GM18505 (cell line): ENCODE results near the gene CD300LF.

ENCODE experiments used
- ATAC-seq: cut with Tn5 transposase; IDR thresholded peaks from one replicate; pipeline ENCODE4 v1.9.1; 2021; ENCODE audit not compliant: unreplicated experiment
- POLR2A ChIP-seq: IDR thresholded peaks from 4 replicates; pipeline ENCODE4 v1.6.1; 2011; ENCODE audit warnings: borderline replicate concordance; ENCODE audit not compliant: insufficient read depth, insufficient read length; ENCODE audit errors: extremely low read depth

Gene CD300LF

DNA sequence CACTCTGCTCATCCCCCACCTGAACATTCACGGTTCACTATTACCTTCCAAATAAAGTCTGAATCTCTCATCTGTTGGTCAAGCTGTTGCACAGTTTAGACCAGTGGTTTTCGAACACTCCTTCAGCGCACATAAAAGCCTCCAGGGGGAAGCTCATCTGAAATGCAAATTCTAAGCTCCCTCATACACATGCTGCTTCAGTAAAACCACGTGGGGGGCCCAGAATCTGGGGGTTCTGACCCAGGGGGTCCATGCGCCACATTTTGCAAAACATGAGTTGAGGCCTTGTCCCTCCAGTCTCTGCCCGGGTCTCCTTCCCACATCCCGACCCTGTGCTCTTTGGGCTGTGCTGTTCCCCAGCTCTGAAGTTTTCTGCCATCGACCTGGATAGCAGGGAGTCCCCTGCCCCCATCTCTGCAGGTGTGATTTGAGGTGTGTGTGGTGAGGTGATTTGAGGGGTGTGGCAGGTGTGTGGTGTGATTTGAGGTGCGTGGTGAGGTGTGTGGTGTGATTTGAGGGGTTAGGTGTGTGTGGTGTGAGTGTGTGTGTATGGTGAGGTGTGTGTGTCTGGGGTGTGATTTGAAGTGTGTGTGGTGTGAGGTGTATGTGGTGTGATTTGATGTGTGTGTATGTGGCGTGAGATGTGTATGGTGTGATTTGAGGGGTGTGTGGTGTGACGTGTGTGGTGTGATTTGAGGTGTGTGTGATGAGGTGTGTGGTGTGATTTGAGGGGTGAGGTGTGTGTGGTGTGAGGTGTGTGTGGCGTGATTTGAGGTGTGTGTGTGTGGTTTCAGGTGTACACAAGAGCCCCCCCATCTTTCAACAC is 19.5 kb upstream of the CD300LF start:
- ATAC-seq = no peak
- TF ChIP-seq POLR2A = no peak

DNA sequence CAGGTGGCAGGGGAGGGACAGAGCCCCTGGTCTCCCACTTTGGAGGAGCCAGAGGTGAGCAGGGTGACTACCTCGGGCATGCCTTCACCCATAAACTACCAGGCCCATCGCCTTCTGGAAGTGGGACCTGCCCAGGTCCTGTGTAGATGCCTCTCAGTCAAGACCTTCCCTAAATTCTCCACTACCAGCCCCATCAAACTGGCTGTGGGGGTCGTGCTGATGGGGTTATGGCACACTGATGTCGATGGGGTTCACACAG is 18.6 kb upstream of the CD300LF start:
- no peak for TF ChIP-seq POLR2A
- ATAC-seq = no peak

DNA sequence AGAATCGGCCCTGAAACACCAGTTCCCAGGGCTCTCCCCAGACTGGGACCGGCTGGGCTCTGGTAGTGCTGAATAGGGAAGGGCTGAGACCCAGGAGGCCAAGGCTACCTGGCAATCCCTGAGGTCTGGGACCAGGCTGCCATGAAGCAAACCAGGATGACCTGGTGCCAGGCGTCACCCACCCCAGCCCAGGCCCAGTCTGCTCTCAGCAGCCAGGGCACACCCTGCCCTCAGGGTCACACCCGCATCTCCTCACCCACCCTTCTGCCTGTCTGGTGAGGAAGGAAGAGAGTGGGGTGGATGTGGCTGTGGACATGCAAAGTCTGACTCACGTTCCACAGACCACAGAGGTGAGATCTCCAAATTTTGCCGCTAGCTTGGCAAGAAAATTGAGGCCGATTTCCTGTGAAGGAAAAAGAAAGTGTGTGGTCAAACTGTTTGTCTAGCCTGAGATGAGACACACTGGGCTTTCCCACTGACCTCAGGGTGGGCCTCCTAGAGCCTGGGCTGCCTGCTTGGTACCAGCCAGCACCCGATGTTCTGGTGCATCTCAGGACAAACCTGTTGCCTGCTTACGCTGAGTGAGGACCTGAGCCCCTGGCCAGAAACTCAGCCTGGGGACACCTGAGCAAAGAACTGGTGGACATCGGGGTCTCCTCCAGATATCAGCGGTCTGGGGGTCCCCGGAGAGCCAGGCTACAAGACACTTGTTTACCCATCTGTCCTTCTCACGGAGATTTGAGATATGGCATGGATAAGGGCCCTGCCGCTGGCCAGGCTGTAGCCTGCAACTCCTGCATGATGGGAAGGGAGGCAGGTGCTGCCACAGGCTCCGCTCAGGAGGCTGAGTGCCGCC is 18.0 kb upstream of the CD300LF start:
- ATAC-seq = no peak
- TF ChIP-seq POLR2A = no peak

DNA sequence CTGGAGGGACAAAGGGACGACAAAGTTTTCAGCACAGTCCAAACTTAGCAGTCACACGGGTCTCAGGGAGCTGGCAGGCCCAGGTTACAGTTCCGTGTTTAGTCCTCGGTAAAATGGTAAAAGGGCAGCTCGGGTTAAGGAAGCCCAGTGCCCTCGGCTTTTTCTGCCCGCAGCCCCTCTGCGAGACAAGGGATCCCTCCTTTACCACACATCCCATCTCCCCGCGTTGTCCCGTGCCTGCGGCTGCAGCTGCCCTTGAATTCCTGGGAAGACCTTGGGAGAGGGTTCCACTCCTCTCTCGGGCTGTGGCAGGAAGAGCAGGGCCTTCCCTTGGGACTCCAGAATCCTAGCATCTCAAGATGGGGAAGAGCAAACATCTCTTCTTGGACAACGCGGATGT is 17.1 kb upstream of the CD300LF start:
- no peak for ATAC-seq
- no peak for TF ChIP-seq POLR2A

DNA sequence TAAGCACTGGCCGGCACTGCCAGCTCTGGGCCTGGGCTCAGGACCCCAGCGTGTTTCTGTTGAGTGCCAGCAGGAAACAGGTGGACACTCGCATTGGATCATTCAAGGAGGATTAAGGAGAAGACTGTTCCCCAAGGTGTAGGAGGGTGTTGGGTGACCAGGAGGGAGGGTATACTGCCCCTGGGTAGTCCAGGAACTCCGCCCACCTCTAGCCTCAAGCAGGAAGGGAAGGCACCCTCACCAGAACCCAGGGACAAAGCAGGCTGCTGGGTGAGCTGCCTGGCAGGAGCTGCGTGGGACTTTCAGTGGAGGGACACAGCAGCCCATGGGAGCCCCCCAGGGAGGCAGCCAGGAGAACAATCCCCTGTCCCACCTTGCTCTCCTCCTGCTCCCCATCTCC is 16.6 kb upstream of the CD300LF start:
- no peak for ATAC-seq

DNA sequence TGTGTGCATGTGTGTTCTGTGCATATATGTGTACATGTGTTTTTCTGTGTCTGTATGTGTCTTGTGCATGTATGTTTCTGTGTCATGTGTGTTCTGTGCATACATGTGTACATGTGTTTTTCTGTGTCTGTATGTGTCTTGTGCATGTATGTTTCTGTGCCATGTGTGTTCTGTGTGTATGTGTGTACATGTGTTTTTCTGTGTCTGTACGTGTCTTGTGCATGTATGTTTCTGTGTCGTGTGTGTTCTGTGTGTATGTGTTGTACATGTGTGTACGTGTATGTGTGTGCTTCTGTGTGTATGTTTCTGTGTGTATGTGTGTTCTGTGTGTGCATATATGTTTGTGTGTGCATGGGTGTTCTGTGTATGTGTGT is 16.0 kb upstream of the CD300LF start:
- no peak for TF ChIP-seq POLR2A
- no peak for ATAC-seq

More for the DNA sequence above, 16.6 kb upstream of the CD300LF start:
- no peak for TF ChIP-seq POLR2A

DNA sequence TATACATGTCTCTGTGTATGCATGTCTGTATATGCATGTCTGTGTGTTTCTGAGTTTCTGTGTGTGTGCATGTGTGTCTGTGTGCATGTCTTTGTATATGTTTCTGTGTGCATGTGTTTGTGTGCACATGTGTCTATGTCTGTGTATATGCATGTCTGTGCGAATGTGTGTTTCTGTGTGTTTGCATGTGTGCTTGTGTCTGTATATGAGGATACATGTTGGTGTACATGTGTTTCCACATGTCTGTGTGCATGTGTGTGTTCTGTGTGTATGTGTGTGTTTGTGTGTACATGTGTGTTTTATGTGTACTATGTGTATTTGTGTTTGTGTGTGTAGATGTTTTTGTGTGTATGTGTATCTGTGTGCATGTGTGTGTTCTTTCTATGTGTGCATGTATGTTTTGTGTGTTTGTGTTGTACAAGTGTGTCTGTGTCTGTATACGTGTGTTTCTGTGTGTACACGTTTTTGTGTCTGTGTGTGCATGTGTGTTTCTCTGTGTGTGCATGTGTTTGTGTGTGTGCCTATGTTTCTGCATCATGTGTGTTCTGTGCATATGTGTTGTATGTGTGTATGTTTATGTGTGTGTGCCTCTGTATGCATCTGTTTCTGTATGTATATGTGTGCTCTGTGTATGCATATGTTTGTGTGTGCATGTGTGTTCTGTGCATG is 15.4 kb upstream of the CD300LF start:
- ATAC-seq = no peak
- TF ChIP-seq POLR2A = no peak

DNA sequence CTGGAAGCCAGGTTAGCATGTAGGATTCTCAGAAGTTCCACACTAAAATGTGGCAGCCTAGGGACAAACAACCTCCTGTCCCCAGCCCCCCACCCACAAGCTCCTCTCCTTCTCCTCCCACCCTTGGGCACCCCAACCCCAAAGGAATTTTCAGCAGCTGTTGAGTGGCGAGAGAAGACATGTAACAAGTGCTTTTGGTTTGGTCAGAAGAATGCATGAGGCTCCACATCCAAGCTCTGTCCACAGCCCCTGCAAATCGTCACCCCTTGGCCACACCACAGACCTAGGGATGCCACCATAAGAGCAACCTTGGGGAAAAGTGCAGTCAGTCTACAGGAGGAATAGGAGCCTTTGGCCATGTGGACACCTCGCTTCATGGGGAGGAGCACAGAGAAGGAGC is 12.4 kb upstream of the CD300LF start:
- TF ChIP-seq POLR2A = no peak
- no peak for ATAC-seq

DNA sequence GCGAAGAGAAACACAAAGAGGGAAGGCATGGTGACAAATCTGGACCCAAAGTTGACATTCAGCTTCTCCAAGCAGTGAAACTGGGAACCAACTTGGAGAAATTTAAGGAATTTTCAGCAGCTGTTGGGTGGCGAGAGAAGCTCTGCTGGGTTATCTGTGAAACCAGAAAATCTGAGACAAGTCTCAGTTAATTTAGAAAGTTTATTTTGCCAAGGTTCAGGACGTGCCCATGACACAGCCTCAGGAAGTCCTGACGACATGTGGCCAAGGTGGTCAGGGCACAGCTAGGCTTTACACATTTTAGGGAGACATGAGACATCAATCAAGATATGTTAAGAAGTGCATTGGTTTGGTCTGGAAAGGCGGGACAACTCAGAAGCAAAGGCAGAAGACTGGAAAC is 11.2 kb upstream of the CD300LF start:
- ATAC-seq = no peak
- TF ChIP-seq POLR2A = no peak

DNA sequence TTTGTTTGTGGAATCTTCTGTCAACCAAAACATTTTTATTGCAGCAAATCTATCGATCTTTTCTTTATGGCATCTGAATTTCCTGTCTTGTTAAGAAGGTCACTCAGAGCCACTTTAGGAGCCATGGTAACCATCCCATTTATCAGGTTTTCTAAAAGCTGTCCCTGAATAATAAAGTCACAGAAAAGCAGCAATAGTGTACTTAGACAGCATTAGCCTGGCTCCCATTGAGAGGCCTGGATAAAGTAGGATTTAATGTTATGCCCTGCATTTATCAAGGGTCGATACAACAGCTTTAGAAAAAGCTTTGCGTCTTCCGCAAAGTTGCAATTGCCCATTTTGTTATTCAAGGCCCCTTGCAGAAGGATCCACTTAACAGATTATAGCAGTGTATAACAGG is 10.1 kb upstream of the CD300LF start:
- TF ChIP-seq POLR2A = no peak
- no peak for ATAC-seq

DNA sequence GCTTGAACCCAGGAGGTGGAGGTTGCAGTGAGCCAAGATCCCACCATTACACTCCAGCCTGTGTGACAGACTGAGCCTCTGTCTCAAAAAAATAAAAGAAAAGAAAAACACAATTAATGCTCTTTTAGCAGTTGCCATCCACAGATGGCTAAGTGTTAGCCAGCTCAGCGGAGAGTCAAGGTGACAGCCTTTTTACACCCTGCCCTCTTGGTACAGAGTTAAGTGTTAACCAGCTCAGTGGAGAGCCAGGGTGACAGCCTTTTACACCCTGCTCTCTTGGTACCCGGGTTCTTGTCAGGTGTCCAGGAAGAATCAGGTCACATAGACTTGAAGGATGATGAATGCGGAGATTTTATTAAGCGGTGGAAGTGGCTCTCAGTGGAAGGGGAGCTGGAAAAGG is 7.8 kb upstream of the CD300LF start:
- no peak for ATAC-seq
- TF ChIP-seq POLR2A = no peak

DNA sequence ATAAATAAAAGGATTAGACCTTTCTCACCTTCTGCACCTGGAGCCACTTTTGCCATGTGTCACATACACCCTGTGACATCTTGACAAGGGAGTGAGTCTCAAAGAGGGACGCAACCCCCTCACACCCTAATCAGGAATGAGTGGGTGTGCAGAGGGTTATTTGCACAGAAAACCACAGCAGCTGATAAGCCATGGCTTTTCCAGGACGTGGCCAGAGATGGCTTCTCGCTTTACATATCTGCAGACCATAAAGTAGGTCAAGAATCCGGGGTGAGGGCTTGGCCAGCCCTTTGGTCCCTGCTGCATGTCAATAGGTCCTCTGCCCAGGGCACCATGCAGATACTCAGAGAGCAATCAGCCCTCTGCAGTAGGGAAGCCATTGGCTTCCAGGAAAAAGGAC is 2.4 kb upstream of the CD300LF start:
- TF ChIP-seq POLR2A = no peak
- no peak for ATAC-seq

DNA sequence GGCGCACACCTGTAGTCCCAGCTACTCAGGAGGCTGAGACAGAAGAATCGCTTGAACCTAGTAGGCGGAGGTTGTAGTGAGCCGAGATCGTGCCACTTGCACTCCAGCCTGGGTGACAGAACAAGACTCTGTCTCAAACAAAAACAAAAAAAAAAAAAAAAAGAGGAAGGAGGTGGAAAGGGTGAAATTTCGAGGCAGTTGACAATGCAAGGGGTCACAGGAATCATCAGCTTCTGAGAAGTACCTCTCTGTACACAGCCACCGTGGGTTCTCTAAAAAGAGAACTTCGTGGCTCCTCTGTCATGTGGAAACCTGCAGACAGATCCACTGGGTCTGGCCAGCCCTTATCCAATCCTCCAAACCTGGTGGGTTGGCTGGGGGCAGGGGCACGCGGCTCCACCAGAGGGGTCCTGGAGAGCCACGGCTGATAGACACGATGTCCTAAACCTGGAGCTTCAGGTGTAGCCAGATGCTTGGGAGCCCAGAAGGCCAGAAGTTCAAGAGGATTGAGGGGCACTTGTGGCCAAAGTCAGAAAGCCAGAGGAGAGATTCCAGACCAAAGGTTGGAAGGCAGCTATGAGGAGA is 540 bp upstream of the CD300LF start:
- ATAC-seq = no peak

More for the DNA sequence above, 540 bp upstream of the CD300LF start:
- TF ChIP-seq POLR2A = no peak
